SH-SY5Y (cell line): ENCODE results near the gene NDUFS8.

Source experiments
- GATA2 ChIP-seq: IDR thresholded peaks from 2 replicates; pipeline ENCODE4 v1.6.1; 2011; ENCODE audit warnings: mild to moderate bottlenecking, low read depth, low read length
- GATA3 ChIP-seq: IDR thresholded peaks from 2 replicates; pipeline ENCODE4 v1.6.1; 2011; ENCODE audit warnings: low read depth, mild to moderate bottlenecking, low read length, moderate library complexity

- no peak for TF ChIP-seq GATA3
- no peak for TF ChIP-seq GATA2
Observed at GRCh38 chr11:68020575-68020974, 9.9 kb upstream of the NDUFS8 start.
